VCaP (cell line): ENCODE results near the gene DALRD3.

Experiments used
- H3K27ac ChIP-seq: fragments of 450-650 bp; 2 replicates; pipeline ENCODE4 v1.5.1; 2017
- CTCF ChIP-seq: fragments of 450-650 bp; conservative IDR thresholded peaks from 2 replicates; pipeline ENCODE4 v1.5.1; 2017; ENCODE audit warnings: mild to moderate bottlenecking, moderate library complexity

Gene DALRD3

GRCh38 chr3:48983096-48983495 is 35.3 kb downstream of the DALRD3 start:
- H3K27ac ChIP-seq, result 0 out of 2 replicates have a peak overlapping the region, but pooled peaks have one; percentile 7

GRCh38 chr3:48982686-48983085 is 35.7 kb downstream of the DALRD3 start:
- no peak for TF ChIP-seq CTCF
- H3K27ac ChIP-seq, result no peak overlapping the region

More at GRCh38 chr3:48983096-48983495, 35.3 kb downstream of the DALRD3 start:
- no peak for TF ChIP-seq CTCF

GRCh38 chr3:48982016-48982415 is 36.4 kb downstream of the DALRD3 start:
- no peak for TF ChIP-seq CTCF
- no peak overlapping the region for H3K27ac ChIP-seq

- no peak overlapping the region for H3K27ac ChIP-seq
- TF ChIP-seq CTCF, result no peak
Observed at GRCh38 chr3:48980295-48980694, 38.1 kb downstream of the DALRD3 start.

GRCh38 chr3:48979451-48979850 is 38.9 kb downstream of the DALRD3 start:
- no peak for TF ChIP-seq CTCF
- no peak overlapping the region for H3K27ac ChIP-seq

- no peak for TF ChIP-seq CTCF
- H3K27ac ChIP-seq, result no peak overlapping the region
Observed at GRCh38 chr3:48974076-48974864, 44.1 kb downstream of the DALRD3 start.

- no peak for TF ChIP-seq CTCF
- no peak overlapping the region for H3K27ac ChIP-seq
Observed at GRCh38 chr3:48970586-48970985, 47.8 kb downstream of the DALRD3 start.
